Measurements from ENCODE around the gene TPO.

TPO gene

DNA sequence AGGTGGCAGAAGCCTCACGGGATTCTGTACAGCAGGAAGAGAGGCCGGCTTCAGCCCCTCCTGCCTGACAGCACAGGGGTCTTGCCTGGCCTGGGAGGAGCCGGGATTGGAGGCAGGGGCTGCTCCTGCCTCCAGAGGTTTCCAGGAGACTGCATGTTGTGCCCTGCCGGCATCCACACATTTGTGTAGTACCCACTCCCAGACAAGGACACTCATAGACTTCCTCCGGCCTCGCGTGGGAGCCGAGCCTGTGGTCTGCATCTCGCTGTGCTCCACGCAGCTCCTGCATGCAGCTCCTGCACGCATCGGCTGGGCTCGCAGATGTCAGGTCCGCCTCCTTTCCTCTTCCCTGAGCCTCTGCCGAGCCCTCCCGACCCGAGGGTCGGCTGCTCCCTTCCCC is 34.7 kb downstream of the TPO start:
- no peak for DNase-seq (ENCODE audit: low read depth in 2 of 2)

DNA sequence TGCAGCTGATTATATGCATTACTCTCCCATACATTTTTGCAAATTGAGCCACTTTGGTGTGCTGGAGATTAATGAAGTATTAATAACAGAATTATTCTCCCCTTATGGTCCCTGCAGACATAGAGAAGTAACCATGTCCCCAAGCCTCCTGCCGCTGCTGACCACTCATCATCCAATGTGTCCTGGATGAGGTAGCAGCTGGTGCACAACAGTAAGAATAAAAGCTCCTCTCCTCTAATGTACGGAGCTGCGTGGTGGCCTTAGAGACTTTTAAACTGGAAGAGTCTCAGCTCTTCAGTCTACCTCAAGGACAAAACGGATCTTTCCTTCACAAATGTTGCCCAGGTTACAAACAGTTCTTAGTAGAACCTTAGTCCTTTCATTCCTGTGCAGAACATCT is 37.7 kb downstream of the TPO start:
- no peak for DNase-seq (ENCODE audit: low read depth in 2 of 2)

DNA sequence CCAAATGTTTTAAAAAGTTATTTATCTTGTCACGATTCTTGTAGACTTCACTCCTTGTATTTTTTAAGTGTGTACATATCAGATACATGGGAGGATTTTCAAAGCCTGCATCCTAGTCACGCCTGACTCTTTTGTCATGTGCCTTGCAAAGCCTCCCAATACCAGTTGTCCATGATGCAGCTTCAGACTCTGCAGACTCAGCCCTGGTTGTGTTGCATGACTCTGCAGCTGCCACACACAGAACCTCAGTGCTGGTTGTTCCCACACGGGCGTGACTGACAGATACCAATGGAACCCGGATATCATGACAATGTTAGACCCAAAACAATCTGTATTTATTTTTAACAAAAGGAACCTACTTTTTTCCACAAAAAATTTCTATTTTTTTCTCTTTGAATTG is 38.2 kb downstream of the TPO start:
- no peak for DNase-seq (ENCODE audit: low read depth in 2 of 2)

DNA sequence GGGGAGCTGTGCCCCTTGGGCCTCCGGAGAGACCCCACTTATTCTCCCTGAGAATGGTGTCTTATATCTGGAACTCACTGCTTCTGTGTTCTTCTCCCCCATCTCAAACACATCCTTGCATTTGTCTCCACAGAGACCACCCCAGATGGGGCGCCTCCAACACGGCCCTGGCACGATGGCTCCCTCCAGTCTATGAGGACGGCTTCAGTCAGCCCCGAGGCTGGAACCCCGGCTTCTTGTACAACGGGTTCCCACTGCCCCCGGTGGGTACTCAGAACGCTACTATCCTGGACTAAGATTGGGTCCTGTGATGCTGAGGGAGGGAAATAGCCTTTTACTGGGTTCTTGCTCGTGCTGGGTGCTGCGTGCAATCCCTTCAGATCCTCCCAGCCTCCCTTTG is 40.3 kb downstream of the TPO start:
- DNase-seq (ENCODE audit: low read depth in 2 of 2), result no peak

DNA sequence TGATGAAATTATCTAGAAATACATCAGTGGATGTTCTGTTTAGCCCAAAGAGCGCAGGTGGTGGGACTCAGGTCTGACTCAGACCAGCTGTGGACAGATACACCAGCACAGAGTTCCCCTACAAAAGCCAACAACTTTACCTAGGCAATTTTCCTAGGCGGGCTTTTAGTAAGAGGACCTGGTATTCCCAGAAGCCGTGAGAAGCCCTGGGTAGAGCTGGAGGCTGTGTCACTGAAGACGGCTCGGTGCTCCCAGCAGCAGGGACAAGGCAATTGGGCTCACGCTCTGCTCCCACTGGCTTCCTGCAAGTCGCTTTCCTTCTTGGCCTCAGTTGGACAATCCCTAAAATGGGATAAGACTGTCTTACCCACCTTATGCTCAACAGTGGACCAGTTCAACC is 41.1 kb downstream of the TPO start:
- no peak for DNase-seq (ENCODE audit: low read depth in 2 of 2)

DNA sequence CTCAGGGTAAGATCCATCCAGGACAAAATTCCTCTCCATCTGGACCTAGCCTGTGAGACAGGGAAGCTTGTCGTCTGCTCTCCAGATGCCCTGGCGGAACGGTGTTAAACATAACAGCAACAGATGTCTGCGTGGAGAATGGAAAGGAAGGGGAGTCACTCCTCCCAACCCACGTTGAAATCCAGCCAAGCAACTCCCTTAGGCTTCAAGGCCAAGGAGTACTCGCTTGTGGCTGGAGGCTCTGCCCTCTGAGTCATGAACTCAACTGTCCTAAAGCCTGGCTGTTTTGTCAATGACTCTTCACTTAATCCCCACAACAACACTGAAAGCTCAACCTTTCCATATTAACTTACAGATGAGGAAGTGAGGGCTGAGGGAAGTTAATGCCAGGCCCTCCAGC is 42.2 kb downstream of the TPO start:
- no peak for DNase-seq (ENCODE audit: low read depth in 2 of 2)

DNA sequence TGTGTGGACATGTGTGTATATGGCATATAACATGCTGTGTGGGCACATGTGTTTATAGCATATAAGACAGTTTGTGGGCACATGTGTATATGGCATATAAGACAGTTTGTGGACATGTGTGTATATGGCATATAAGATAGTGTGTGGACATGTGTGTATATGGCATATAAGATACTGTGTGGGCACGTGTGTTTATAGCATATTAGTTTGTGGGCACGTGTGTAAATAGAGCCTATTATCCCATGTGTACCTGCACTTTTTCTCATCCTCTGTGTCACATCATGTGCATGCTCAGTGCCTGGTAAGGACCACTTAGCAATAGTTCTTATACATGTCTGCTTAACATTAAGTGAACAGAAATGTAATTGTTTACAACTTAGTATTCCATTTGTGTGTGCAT is 45.2 kb downstream of the TPO start:
- DNase-seq (ENCODE audit: low read depth in 2 of 2), result no peak

DNA sequence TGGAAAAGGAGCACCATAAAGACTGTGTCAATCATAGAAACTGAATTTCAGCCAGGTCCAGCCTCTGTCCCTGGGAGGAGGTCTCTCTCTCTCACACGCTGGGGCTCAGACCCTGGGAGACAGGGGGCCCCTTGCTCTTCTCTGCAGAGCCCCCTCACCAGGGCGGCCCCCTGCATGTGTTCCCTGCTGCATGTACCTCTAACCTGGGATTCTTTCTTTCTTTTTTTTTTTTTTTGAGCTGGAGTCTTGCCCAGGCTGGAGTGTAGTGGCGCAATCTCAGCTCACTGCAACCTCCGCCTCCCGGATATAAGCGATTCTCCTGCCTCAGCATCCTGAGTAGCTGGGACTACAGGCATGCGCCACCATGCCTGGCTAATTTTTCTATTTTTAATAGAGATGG is 46.5 kb downstream of the TPO start:
- DNase-seq (ENCODE audit: low read depth in 2 of 2), result no peak

DNA sequence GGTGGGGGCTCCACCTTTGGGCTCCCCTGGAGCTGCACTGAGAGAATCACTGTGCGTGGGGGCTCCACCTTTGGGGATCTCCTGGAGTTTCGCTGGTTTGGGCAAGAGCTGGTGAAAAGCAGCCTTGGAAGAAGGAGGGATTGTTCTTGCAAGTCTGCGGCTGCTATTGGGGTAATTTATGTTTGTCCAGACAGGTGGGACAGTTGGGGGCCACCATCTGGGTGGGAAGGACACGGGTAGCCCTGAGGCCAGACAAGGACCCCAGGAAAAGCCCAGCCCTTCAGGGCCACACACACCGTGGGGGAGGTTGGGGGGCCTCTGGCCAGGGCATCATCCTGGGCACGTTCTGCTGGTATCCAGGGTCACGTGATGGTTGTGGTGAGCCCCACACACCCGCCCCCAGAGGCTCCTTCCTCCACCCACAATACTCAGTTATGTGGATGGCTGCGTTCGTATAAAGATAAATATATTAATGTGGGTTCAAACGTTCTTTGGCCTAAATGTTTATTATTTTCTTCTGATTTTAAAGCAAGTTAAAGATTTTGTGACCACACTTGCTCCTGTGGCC is 47.7 kb downstream of the TPO start:
- no peak for DNase-seq (ENCODE audit: low read depth in 2 of 2)

DNA sequence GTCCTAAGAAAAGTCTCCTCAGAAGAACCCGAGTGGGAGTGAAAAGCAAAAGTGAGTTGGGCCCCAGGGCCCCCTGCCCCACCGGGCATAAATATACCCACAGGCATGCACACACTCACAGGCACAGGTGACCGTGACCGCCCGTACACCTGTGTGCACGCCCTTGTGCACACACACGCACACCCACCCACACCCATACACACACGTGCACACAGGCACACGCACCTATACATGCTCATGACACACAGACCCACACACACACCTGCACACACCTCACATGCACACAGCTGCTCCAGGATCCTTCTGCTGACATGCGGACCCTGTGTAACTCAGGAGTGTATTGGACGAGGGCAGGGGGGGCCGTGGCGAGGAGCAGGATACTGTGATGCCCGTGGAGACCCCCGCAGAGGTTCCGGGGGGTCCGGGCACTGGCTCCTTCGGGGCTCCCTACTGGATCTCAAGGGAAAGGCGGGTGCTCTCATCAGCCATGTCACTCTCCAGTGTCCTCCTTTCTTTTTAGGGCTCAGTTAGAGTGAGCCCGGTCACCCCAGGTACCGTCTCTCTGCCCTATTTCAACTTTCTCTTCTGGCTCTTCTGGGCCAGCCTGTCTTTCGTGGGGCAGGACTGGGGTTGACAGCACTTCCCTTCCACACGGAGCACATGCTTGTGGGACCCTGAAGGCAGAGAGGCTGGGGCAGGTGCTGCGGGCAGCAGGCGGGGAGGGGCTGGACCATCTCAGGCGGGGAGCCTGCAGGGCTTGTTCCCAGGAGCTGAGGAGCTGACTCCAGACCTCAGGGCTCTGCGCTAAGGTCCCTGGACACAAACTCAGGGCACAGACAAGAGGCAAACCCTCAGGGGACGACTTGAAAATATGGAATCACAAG is 48.5 kb downstream of the TPO start:
- no peak for DNase-seq (ENCODE audit: low read depth in 2 of 2)

DNA sequence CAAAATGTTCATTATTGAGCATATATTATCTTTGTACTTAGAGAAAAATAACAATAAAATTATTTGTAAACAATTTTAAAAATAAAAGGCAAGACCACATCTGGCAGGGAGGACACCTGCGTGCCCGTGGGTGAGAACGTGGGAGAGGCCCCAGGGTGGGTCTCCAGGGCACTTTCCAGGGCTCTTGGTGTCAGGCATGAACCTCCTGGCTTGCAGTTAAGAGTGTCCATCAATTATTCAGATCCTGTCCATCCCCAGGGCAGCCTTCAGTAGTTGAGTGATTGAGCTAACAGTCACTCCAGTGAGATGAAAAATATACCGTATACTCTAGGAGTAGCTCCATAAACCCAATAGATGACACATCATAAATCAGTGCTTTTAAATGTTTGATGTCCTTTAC is 49.7 kb downstream of the TPO start:
- DNase-seq (ENCODE audit: low read depth in 2 of 2), result no peak

DNA sequence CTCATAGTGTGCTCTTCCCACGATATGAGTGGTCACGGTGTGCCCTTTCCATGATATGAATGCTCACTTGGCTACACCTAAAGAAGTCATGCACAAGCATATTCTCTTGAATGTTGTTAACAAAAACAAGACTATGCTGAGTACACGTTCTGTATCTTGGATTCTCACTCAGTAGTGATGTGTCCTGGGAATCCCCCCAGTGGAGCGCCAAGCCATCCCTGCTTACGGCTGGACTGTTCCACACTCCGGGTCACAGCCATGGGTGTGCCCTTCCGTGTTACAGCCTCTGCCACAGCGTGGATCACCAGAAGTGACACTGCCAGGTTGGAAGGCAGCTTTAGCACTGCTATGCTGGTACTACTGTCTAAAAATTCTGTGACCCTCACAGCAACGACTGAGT is 59.1 kb downstream of the TPO start:
- no peak for DNase-seq (ENCODE audit: low read depth in 2 of 2)

DNA sequence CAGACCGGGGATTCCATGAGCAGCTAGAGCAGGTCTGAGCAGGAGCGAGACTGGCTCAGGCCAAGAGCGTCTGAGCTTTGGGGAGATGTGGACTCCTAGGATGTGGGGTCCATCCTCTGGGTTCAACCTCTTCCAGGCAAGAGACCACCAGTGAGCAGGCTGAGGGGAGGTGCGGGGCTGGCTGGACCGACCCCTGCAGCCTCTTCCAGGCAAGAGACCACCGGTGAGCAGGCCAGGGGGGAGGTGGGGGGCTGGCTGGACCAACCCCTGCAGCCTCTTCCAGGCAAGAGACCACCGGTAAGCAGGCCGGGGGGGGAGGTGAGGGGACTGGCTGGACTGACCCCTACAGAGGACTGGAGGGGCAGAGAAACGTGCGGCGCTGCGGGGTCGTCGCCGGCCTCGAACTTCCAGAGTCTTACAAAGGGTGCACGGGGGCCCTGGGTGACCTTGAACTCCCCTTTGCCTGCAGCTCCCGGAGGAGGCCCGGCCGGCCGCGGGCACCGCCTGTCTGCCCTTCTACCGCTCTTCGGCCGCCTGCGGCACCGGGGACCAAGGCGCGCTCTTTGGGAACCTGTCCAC is 63.4 kb downstream of the TPO start:
- no peak for DNase-seq (ENCODE audit: low read depth in 2 of 2)

DNA sequence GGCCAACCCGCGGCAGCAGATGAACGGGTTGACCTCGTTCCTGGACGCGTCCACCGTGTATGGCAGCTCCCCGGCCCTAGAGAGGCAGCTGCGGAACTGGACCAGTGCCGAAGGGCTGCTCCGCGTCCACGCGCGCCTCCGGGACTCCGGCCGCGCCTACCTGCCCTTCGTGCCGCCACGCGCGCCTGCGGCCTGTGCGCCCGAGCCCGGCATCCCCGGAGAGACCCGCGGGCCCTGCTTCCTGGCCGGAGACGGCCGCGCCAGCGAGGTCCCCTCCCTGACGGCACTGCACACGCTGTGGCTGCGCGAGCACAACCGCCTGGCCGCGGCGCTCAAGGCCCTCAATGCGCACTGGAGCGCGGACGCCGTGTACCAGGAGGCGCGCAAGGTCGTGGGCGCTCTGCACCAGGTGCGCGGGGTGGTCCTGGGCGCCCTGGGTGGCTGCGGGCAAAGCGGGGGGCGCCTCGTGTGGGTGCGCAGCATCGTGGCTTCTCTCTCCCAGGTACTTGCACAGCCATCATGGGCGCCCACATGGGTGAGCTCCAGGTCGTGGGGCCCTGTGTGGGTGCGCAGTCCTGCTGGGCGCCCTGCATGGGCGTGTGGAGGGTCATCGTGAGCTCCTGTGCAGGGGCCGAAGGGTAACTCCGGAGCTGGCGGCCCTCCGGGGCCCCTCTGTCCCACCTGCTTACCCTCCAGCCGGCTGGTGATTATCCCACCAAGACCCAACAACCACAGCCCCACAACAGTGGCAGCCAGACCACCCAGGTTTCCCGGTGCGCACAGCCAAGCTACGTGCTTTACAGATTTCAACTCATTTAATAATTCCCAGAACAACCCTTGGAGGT is 64.2 kb downstream of the TPO start:
- no peak for DNase-seq (ENCODE audit: low read depth in 2 of 2)

DNA sequence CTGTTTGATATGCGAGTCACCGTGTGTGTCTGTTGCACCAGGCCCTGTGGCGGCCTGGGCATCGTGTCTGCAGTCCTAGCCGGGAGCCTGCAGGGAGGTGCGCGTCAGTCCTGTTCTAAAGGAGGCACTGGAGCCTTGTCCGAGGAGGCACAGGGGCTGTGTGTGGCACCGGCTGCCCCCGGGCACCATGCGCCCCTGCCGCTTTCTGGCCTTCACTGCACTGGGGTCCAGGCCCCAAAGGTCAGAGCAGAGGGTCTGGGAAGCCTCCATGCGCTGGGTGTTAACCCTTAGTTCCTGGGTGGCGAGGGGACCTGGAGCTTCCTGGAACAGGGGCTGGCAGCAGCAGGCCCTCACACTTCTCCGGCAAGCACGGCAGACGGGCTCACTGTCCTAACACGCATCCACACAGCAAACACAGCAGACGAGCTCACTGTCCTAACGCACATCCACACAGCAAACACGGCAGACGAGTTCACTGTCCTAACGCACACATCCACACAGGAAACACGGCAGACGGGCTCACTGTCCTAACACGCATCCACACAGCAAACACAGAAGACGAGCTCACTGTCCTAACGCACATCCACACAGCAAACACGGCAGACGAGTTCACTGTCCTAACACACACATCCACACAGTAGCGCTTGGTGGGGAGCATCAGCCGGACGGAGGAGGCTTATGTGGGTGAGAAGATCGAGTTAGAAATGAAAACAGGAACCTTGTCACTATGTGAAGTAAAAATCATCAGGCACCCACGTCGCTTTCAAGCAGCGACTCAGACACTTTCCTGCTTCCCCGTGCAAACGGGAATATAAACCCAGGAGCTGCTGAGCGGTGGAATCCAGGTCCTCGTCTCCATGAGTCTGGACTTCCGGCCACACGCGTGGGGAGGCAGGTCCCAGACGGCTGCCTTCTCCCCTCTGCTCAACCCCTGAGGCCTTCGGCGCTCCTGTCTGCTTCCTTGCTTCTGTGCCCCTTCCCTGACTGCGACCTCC is 65.3 kb downstream of the TPO start:
- no peak for DNase-seq (ENCODE audit: low read depth in 2 of 2)

DNA sequence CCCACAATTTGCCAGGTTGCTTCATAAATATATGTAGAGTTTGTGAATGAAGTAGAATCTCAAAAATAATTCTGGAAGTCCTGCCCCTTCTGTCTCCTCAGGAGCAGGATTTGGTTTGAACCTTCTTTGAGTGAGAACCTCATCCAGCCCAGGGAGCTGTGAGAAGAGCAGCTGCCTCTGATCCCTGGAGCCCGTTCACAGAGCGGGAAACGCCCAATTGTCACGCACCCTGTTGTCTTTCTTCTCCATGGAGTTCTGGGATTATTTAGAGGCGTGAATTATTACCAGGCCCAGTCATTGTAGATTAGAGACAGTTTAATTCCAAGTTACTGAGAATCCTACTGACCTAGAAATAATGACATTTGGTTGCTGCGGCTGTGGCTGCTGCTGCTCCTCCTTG is 66.1 kb downstream of the TPO start:
- no peak for DNase-seq (ENCODE audit: low read depth in 2 of 2)

DNA sequence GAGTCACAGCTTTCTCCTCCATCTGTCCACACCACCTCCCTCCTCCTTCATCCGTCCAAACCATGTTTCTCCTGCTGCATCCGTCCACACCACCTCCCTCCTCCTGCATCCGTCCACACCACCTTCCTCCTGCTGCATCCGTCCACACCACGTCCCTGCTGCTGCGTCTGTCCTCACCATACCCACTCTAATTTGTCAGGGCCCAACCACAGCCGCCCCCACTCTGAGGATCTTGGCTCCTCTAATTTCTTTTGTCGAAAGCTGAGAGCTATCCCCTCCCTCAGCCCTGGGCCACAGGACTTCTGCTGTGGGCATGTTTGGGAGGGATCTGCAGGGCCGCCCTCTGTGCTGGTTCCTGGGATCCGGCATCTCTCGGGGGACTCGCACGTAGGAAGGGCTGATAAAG is 67.4 kb downstream of the TPO start:
- DNase-seq (ENCODE audit: low read depth in 2 of 2), result no peak

DNA sequence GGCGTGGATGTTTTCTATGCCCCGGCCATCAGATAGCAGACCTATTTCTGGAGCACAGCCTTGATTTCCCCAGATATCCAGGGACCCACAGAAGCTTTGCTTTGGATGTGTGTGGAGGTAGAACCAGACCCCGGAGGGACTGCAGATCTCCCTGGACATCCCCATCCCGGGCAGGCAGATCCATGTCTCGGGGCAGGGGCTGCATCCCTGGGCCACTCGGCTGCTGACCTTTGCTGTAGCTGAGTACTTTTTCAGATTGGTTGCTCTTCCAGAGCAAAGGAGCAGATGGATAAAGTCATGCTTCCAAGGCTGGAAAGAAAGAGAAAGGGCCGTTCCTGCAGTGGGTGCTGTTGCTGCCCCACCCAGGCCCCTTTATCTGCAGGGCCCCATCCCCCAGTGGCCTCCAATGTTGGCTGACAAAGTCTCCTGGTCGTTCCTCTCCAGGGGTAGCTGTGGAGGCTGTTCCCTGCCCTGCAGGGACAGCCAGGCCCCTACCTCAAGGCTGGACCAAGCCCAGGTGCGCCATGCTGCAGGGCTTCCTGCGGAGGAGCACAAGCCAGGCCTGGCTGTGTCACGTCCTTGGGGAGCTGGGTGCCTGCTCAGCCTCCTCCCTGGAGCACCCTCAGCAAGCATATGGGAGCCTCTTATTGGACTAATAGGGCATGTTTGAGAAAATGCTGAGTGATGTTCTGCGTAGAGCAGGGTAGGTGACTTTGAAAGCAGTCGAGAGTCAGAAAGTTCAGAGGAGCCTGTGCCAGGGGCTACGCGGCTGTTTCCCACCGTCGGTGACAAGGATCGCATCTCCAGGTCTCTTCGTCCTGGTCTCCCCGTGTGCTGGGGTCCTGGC is 68.4 kb downstream of the TPO start:
- DNase-seq (ENCODE audit: low read depth in 2 of 2), result no peak

DNA sequence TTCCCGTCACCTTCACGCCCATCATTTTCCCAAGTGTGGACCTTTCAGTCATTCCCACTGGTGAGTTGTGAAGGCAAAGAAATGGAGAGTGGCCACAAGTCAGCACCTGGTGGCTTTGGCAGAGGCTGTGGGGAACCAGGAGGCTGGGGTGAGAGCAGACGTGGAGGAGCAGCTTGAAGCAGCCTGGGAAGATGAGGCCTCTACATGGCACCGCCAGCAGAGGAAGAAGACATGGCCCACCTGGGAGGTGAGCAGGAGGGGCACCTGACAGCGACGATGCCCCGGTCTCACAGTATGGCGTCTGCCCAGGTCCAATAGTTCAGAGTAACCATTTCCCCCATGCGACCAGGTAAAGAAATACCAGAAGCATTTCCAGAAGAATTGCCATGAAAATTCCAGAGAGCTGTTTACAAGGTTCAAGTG is 69.0 kb downstream of the TPO start:
- DNase-seq (ENCODE audit: low read depth in 2 of 2), result no peak

DNA sequence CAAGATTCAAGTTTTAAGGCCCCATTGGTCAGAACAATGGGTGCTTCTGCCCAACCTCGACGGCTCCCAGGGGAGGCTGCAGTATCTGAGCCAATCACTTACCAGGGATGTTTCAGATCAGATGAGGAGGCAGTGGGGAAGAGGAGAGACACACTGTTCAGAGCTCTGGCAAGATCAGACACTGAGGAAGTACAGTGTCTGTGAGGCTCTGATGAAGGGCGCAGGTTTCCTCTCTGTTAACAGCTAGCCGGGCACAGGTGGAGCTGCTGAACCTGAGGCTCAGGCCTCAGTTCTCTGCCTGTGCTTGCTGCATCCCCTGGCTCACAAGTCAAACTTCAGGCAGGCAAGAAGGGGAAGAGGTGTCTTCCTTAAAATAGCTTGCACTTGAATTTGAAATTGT is 69.7 kb downstream of the TPO start:
- no peak for DNase-seq (ENCODE audit: low read depth in 2 of 2)

All from stimulated activated CD4-positive, alpha-beta T cell treated with anti-CD3 and anti-CD28 coated beads, Interleukin-12 subunit alpha, Interleukin-12 subunit beta, amount 100 ng/mL, for 24 hours (primary cell).